Measurements from ENCODE around the gene RPS6KA2. TPM values are rescaled to one million over a fixed set of nuclear protein-coding genes. Genes with fewer than 3 reads are reported as not detected.

RPS6KA2 gene
- 2.1 and 4.6 TPM in 2 replicates for total RNA-seq (2014; rRNA removed; shearing (Covaris generic))

GRCh38 chr6:166627033-166627874, at the start of gene RPS6KA2:
Gene RPS6KA2, minus strand, starts transcription at chr6:166627251. Its CDS starts 232 bp downstream, at chr6:166627019.
- peak; percentile 95 for DNase-seq (ENCODE audit: low spot score)

GRCh38 chr6:166676270-166676860, 49.3 kb upstream of the RPS6KA2 start:
- no peak for DNase-seq (ENCODE audit: low spot score)

GRCh38 chr6:166675736-166676135, 48.7 kb upstream of the RPS6KA2 start:
- DNase-seq (ENCODE audit: low spot score) = no peak

GRCh38 chr6:166673309-166673708, 46.3 kb upstream of the RPS6KA2 start:
- DNase-seq (ENCODE audit: low spot score) = no peak

- no peak for DNase-seq (ENCODE audit: low spot score)
Observed at GRCh38 chr6:166672624-166673206, 45.7 kb upstream of the RPS6KA2 start.

GRCh38 chr6:166672146-166672545, 45.1 kb upstream of the RPS6KA2 start:
- DNase-seq (ENCODE audit: low spot score) = no peak

GRCh38 chr6:166671434-166672081, 44.5 kb upstream of the RPS6KA2 start:
- DNase-seq (ENCODE audit: low spot score) = no peak

- no peak for DNase-seq (ENCODE audit: low spot score)
Observed at GRCh38 chr6:166670894-166671293, 43.8 kb upstream of the RPS6KA2 start.

- DNase-seq (ENCODE audit: low spot score) = no peak
Observed at GRCh38 chr6:166670013-166670412, 43.0 kb upstream of the RPS6KA2 start.

GRCh38 chr6:166667796-166668610, 41.0 kb upstream of the RPS6KA2 start:
- no peak for DNase-seq (ENCODE audit: low spot score)

GRCh38 chr6:166664135-166664534, 37.1 kb upstream of the RPS6KA2 start:
- DNase-seq (ENCODE audit: low spot score) = peak; percentile 13

- no peak for DNase-seq (ENCODE audit: low spot score)
Observed at GRCh38 chr6:166663568-166663967, 36.5 kb upstream of the RPS6KA2 start.

- DNase-seq (ENCODE audit: low spot score) = no peak
Observed at GRCh38 chr6:166662690-166663089, 35.6 kb upstream of the RPS6KA2 start.

GRCh38 chr6:166661327-166662085, 34.5 kb upstream of the RPS6KA2 start:
- no peak for DNase-seq (ENCODE audit: low spot score)

- no peak for DNase-seq (ENCODE audit: low spot score)
Observed at GRCh38 chr6:166660157-166660688, 33.2 kb upstream of the RPS6KA2 start.

GRCh38 chr6:166659581-166659980, 32.5 kb upstream of the RPS6KA2 start:
- DNase-seq (ENCODE audit: low spot score) = no peak

GRCh38 chr6:166658792-166659150, 31.7 kb upstream of the RPS6KA2 start:
- DNase-seq (ENCODE audit: low spot score) = no peak

GRCh38 chr6:166658115-166658791, 31.2 kb upstream of the RPS6KA2 start:
- DNase-seq (ENCODE audit: low spot score) = no peak

GRCh38 chr6:166657531-166657930, 30.5 kb upstream of the RPS6KA2 start:
- DNase-seq (ENCODE audit: low spot score) = no peak

Data from H4 (cell line).